NB4 (cell line): ENCODE results near the gene TNFSF9.

ENCODE experiments used
- DNase-seq: peaks from one replicate; pipeline ENCODE4 v3.0.0; 2010; ENCODE audit warnings: low read depth
- H3K4me3 ChIP-seq: one replicate; pipeline ENCODE4 v1.5.1; 2011; ENCODE audit warnings: mild to moderate bottlenecking, low read depth, low read length, moderate library complexity
- MYC ChIP-seq: IDR thresholded peaks from 2 replicates; pipeline ENCODE4 v1.6.1; 2011; ENCODE audit warnings: low read depth, low read length
- POLR2A ChIP-seq: IDR thresholded peaks from 2 replicates; pipeline ENCODE4 v1.6.1; 2011; ENCODE audit warnings: mild to moderate bottlenecking; ENCODE audit not compliant: insufficient read length; ENCODE audit errors: extremely low read depth
- TF ChIP-seq, protein P1 (sequence below): IDR thresholded peaks from 2 replicates; pipeline ENCODE4 v1.6.1; 2011; ENCODE audit warnings: low read depth, low read length
- TF ChIP-seq, protein P2 (sequence below): IDR thresholded peaks from one replicate; pipeline ENCODE4 v1.5.1; 2012; ENCODE audit warnings: low read depth, low read length

TNFSF9 gene

DNA sequence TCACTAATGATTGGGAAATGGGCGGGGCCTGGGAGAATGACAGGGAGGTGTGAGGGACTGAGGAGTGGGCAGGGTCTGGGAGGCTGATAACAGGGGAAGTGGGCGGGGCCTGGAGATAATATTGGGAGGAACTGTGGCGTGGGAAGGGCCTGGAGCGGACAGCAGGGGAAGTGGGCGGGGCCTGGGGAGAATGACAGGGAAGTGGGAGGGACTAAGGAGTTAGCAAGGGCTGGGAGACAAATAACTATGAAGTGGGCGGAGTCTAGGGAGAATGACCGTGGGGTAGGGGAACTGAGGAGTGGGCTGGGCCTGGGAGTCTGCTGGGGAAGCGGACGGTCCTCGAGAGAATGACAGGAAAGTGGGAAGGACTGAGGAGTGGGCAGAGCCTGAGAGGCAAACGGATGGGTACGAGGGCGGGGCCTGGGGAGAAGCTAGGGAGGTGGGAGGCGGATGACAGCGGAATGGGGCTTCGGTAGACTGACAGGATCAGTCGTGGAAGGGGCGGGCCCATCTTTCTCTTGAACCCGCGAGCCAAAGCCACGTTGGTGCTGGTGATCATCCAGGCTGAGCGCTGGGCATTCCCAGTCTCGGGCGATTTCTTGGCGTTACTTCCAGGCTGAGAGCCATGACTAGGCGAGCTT, 14.7 kb upstream of the TNFSF9 start:
- H3K4me3 ChIP-seq: peak overlapping the region; percentile 60
- TF ChIP-seq POLR2A (no peak), MYC (no peak)
- TF ChIP-seq, protein P1, sequence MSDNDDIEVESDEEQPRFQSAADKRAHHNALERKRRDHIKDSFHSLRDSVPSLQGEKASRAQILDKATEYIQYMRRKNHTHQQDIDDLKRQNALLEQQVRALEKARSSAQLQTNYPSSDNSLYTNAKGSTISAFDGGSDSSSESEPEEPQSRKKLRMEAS: no peak
- TF ChIP-seq, protein P2, sequence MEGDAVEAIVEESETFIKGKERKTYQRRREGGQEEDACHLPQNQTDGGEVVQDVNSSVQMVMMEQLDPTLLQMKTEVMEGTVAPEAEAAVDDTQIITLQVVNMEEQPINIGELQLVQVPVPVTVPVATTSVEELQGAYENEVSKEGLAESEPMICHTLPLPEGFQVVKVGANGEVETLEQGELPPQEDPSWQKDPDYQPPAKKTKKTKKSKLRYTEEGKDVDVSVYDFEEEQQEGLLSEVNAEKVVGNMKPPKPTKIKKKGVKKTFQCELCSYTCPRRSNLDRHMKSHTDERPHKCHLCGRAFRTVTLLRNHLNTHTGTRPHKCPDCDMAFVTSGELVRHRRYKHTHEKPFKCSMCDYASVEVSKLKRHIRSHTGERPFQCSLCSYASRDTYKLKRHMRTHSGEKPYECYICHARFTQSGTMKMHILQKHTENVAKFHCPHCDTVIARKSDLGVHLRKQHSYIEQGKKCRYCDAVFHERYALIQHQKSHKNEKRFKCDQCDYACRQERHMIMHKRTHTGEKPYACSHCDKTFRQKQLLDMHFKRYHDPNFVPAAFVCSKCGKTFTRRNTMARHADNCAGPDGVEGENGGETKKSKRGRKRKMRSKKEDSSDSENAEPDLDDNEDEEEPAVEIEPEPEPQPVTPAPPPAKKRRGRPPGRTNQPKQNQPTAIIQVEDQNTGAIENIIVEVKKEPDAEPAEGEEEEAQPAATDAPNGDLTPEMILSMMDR: no peak
- peak; percentile 88 for DNase-seq

DNA sequence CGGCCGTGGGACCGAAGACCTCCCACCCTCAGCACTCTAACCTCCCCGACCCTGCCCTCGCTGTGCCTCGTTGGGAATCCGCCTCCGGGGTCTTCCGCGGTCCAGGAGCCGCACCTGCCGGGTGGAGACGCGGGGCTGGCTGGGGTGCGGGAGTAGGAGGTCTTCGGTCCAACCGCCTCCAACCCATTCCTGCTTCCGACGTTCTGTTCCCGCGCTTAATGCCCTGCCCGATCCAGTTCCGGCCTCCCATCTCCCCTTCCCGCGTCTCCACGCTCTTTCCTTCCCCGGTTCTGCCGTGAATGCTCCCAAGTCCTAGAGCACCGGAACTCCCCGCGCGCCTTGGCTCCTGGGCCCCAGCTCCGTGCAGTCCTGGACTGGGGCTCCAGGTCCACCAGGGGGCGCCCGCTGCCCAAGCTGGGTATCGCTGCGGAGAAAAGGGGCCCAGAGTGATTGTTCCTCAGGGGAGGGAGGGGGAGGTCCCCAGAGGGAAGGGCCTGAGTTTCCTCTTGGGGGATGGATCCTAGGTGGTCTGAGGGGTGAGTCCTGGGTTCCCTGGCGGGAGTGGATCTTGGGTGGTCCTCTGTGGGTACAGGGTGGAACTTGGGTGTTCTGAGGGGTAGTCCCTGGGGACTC, 14.1 kb upstream of the TNFSF9 start:
- peak; percentile 85 for DNase-seq
- H3K4me3 ChIP-seq: peak overlapping the region; percentile 60
- TF ChIP-seq MYC (peak; percentile 3; the same call in 1 of the 2 replicates), POLR2A (no peak)
- TF ChIP-seq, protein P2: peak; percentile 52
- TF ChIP-seq, protein P1: no peak

DNA sequence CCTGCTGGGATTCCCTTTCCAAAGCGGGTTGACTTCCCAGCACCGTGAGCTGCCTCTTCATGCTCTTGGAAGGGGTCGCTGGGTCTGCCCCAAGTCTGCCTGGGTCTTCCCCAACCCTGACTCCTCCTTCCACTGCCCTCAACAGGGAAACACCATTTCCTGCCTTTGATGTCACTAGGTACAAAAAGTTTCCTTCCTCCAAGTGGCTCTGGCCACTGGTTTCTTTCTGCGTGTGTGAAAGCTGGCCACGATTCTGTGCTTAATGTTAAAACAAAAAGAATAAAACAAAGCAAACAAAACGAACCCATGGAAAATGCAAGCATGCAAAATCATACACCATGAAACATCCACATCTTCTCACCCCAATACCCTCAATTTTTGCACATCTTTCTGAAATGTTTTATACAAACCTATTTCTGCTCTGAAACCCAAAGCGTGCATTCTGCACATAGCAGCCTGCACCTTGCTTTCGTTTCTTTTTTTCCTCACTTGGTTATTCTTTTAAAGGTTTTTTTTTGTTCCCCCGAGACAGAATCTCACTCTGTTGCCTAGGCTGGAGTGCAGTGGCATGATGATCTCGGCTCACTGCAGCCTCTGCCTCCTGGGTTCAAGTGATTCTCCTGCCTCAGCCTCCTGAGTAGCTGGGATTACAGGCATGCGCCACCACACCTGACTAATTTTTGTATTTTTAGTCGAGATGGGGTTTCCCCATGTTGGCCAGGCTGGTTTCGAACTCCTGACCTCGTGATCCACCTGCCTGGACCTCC, 12.5 kb upstream of the TNFSF9 start:
- H3K4me3 ChIP-seq: no peak overlapping the region
- TF ChIP-seq POLR2A (no peak), MYC (no peak)
- TF ChIP-seq, protein P1: no peak
- TF ChIP-seq, protein P2: no peak
- DNase-seq: peak; percentile 25

DNA sequence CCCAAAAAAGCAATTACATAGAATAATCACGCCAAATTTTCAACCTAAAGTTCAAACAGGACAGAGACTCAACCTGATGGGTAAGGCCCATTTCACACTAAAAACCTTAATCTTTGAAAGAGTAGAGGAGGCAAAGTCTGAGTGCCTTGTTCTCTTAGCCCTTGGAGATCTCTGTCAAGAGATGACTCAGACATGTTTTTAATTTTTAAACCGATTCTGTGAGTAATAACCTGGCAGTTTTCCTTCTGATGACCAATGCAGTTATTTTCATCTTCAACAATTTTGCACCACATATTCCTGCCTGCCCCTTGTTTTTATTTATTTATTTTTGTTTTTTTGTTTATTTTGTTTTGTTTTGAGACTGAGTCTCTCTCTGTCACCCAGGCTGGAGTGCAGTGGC, 11.5 kb upstream of the TNFSF9 start:
- DNase-seq: no peak
- TF ChIP-seq, protein P2: no peak
- no peak for TF ChIP-seq POLR2A
- TF ChIP-seq, protein P1: no peak
- TF ChIP-seq MYC: no peak
- H3K4me3 ChIP-seq: no peak overlapping the region

DNA sequence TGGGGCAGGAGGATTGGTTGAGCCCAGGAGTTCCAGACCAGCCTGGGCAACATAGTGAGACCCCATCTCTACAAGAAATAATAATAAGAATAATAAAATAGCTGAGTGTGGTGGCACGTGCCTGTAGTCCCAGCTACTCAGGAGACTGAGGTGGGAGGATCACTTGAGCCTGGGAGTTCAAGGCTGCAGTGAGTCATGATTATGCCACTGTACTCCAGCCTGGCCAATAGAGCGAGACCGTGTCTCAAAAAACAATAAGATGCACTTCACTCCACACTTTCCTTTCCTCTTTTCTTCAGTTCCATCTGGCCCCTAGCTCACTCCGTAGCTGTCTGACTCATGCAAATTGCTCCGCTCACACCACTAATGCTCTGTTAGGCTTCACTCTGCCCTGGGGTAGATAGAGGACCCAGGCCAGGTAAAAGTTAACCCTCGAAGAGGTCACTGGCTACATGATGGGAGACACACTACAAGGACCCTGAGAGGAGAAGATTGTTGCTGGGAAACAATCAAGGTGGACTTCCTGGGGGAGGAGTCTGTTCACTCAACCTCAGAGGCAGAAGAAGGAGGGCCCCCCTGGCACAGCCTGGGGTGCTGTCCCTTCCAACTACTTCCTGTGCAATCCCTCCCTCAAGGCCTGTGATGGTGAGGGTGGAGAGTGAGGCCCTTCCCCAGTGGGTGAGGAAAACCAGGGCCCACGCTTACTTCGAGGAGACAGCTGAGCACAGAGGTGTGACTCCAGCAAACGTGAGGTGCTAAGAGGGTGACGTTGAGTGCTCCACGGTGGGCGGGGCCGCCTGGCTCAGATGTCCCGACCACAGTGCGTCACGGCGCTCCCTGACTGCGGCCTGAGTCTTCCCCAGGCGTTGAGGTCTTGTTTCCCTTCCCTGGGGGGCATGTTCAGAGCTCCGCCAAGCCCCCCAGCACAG, 8.8 kb upstream of the TNFSF9 start:
- DNase-seq: peak; percentile 67
- TF ChIP-seq, protein P1: no peak
- TF ChIP-seq, protein P2: no peak
- no peak for TF ChIP-seq POLR2A
- TF ChIP-seq MYC: no peak
- no peak overlapping the region for H3K4me3 ChIP-seq
